Smooth muscle cell (in vitro differentiated cells): Measurements from ENCODE around the gene ZCCHC2. TPM values are rescaled to one million over a fixed set of nuclear protein-coding genes. Genes with fewer than 3 reads are reported as not detected.

Experiments
- DNase-seq: peaks from one replicate; lab custom pipeline; 2025; ENCODE audit not compliant: unreplicated experiment; lab: John Stamatoyannopoulos, UW
- H2AFZ ChIP-seq: fragments of 200-600 bp; sonication (generic); 2 replicates; pipeline ENCODE4 v1.6.0; 2016; ENCODE audit warnings: antibody characterized with exemption, low read depth, mild to moderate bottlenecking
- H3F3A ChIP-seq: fragments of 200-600 bp; sonication (generic); 2 replicates; pipeline ENCODE4 v1.6.0; 2017; ENCODE audit warnings: antibody characterized with exemption, low read depth
- H3K27ac ChIP-seq: fragments of 200-600 bp; sonication (generic); 2 replicates; pipeline ENCODE4 v1.5.1; 2016; ENCODE audit warnings: low read depth, mild to moderate bottlenecking
- H3K27me3 ChIP-seq: fragments of 200-600 bp; sonication (generic); 2 replicates; pipeline ENCODE4 v1.6.1; 2016; ENCODE audit warnings: low read depth, mild to moderate bottlenecking
- H3K36me3 ChIP-seq: fragments of 200-600 bp; sonication (generic); 2 replicates; pipeline ENCODE4 v1.5.1; 2016; ENCODE audit warnings: low read depth
- H3K4me1 ChIP-seq: fragments of 200-600 bp; sonication (generic); 2 replicates; pipeline ENCODE4 v1.5.1; 2016; ENCODE audit warnings: low read depth
- H3K4me2 ChIP-seq: fragments of 200-600 bp; sonication (generic); 2 replicates; pipeline ENCODE4 v1.6.0; 2016; ENCODE audit warnings: mild to moderate bottlenecking
- H3K4me3 ChIP-seq: fragments of 200-600 bp; sonication (generic); 2 replicates; pipeline ENCODE4 v1.5.1; 2016; ENCODE audit warnings: mild to moderate bottlenecking
- H3K79me2 ChIP-seq: fragments of 200-600 bp; sonication (generic); 2 replicates; pipeline ENCODE4 v1.6.0; 2016; ENCODE audit warnings: low read depth, mild to moderate bottlenecking
- H3K9ac ChIP-seq: fragments of 200-600 bp; sonication (generic); 2 replicates; pipeline ENCODE4 v1.6.0; 2016; ENCODE audit warnings: low read depth
- H3K9me3 ChIP-seq: fragments of 200-600 bp; sonication (generic); replicated peaks from 2 replicates; pipeline ENCODE4 v1.5.1; 2016; ENCODE audit warnings: low read depth
- H4K20me1 ChIP-seq: fragments of 200-600 bp; sonication (generic); 2 replicates; pipeline ENCODE4 v1.6.0; 2016; ENCODE audit warnings: low read depth
- CTCF ChIP-seq: fragments of 200-600 bp; sonication (generic); IDR thresholded peaks from 2 replicates; pipeline ENCODE4 v1.5.1; 2017; ENCODE audit warnings: borderline replicate concordance, mild to moderate bottlenecking, antibody characterized with exemption; ENCODE audit not compliant: insufficient read depth, poor library complexity, severe bottlenecking
- WGBS: methylation state at CpG from one replicate; pipeline ENCODE4 v1.1.7; 2016; ENCODE audit warnings: low lambda C conversion rate; 5-methylcytosine and 5-hydroxymethylcytosine counted together
- polyA plus RNA-seq: library from polyadenylated mRNA; unstranded; fragments of >200 nt; fragmentation: Nextera tagmentation; extraction: Ambion mirVana; gene quantifications from 2 replicates; pipeline ENCODE4 v1.2.1, GENCODE V29; 2016
- total RNA-seq: library from RNA; depleted of rRNA; stranded (reverse); fragments of >200 nt; gene quantifications from 2 replicates; pipeline ENCODE4 v1.2.3, GENCODE V29; 2014

The ZCCHC2 gene
- total and polyA plus RNA-seq, 2 experiments from 2014 or later = 0.74 to 8.1 TPM

GRCh38 chr18:62603211-62603610 is 80.4 kb downstream of the ZCCHC2 start:
- 78% methylated on average over 6 of the region's 6 CpGs for WGBS
- no peaks in the 10 kb centered on the region for H3K36me3 ChIP-seq

DNA sequence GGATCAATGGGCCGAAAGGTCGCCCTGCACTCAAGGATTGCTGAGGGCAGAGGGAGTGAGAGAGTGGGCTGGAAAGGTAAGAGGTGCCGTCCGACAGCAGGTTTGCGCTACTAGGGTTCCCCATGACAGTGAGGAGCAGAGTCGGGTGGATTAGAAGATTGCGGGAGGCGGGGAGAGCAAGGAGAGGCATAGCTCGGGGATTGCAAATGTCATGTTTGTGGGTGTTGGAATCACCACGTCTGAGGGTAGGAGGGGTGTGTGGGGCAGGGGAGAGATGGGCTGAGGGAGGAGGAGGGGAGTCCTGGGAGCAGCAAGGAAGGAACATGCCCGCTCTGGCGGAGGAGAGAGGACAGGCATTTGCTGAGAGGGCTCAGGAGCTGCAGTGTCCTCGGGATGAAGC is 81.2 kb downstream of the ZCCHC2 start:
- Histone ChIP-seq H2AFZ (no peak overlapping the region), H3K27me3 (peaks cover 7% of the 10 kb centered on the region), H3K4me2 (no peak overlapping the region), H3K36me3 (no peaks in the 10 kb centered on the region), H3K27ac (no peak overlapping the region), H3K9me3 (no peaks in the 10 kb centered on the region), H3K79me2 (no peaks in the 10 kb centered on the region), H3K4me3 (no peak overlapping the region), H4K20me1 (no peaks in the 10 kb centered on the region), H3K9ac (no peak overlapping the region), H3F3A (no peaks in the 10 kb centered on the region), H3K4me1 (peaks cover 7% of the 10 kb centered on the region)
- no peak for DNase-seq
- no peak for TF ChIP-seq CTCF
- 77% methylated on average over 13 of the region's 13 CpGs for WGBS

More at GRCh38 chr18:62603211-62603610, 80.4 kb downstream of the ZCCHC2 start:
- no peaks in the 10 kb centered on the region for H3K9me3 ChIP-seq
- H3F3A ChIP-seq = no peaks in the 10 kb centered on the region
- no peaks in the 10 kb centered on the region for H3K79me2 ChIP-seq
- DNase-seq = no peak
- no peak overlapping the region for H2AFZ ChIP-seq
- H3K9ac ChIP-seq = no peak overlapping the region
- TF ChIP-seq CTCF = no peak
- peaks cover 15% of the 10 kb centered on the region for H3K27me3 ChIP-seq
- H3K27ac ChIP-seq = no peak overlapping the region
- no peak overlapping the region for H3K4me3 ChIP-seq
- no peaks in the 10 kb centered on the region for H4K20me1 ChIP-seq
- no peak overlapping the region for H3K4me2 ChIP-seq
- H3K4me1 ChIP-seq = peaks cover 7% of the 10 kb centered on the region

DNA sequence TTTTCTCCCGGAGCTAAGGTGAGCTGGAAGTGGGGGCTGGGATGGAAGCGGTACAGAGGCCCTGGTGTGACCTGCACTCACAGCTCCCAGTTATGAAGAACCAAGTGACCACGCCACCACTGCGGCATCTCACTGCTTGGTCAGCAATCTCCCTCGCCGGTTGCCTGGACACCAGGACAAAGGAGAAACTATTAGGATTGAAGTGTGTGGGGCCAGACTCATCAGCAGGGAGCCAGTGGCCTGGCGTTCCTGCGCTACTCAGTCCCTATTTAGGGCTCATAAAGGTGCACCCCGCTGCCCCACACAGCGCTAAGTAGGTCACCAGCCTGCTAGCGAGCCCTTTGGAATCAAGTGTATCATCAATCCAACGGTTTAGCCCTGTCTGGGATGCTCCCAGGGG is 82.9 kb downstream of the ZCCHC2 start:
- Histone ChIP-seq H4K20me1 (no peaks in the 10 kb centered on the region), H3K9ac (no peak overlapping the region), H2AFZ (no peak overlapping the region), H3K27me3 (no peaks in the 10 kb centered on the region), H3K4me1 (peaks cover 12% of the 10 kb centered on the region), H3K4me3 (no peak overlapping the region), H3K4me2 (peak overlapping the region; percentile 46), H3K79me2 (no peaks in the 10 kb centered on the region), H3K9me3 (no peaks in the 10 kb centered on the region), H3F3A (no peaks in the 10 kb centered on the region), H3K36me3 (no peaks in the 10 kb centered on the region), H3K27ac (no peak overlapping the region)
- WGBS = 67% methylated on average over 12 of the region's 12 CpGs
- no peak for DNase-seq
- TF ChIP-seq CTCF = no peak

- Histone ChIP-seq H3K27me3 (no peaks in the 10 kb centered on the region), H3F3A (no peaks in the 10 kb centered on the region), H3K27ac (peak overlapping the region; percentile 13), H3K4me3 (no peak overlapping the region), H3K9ac (no peak overlapping the region), H3K79me2 (no peaks in the 10 kb centered on the region), H3K9me3 (no peaks in the 10 kb centered on the region), H3K4me2 (peak overlapping the region; percentile 47), H3K36me3 (no peaks in the 10 kb centered on the region), H2AFZ (no peak overlapping the region), H4K20me1 (no peaks in the 10 kb centered on the region), H3K4me1 (peaks cover 16% of the 10 kb centered on the region)
- 85% methylated on average over 3 of the region's 3 CpGs for WGBS
- TF ChIP-seq CTCF = no peak
- DNase-seq = no peak
These were observed 83.3 kb downstream of the ZCCHC2 start for GRCh38 chr18:62606106-62606505.
